CD4-positive, alpha-beta T cell treated with Interleukin-17A for 1 hour (primary cell): ENCODE measurements around the gene CASKIN2.
"Not testable (repeated sequence)": the region's sequence is repeated elsewhere in the genome, so short reads cannot be mapped to it uniquely, and the experiment has no call there.

Experiments
- DNase-seq: peaks from one replicate; pipeline ENCODE4 v3.0.0-alpha.2; 2020

Gene CASKIN2

GRCh38 chr17:75520413-75520812 lies 5.1 kb upstream of the CASKIN2 start:
- not testable (repeated sequence) for DNase-seq

DNA sequence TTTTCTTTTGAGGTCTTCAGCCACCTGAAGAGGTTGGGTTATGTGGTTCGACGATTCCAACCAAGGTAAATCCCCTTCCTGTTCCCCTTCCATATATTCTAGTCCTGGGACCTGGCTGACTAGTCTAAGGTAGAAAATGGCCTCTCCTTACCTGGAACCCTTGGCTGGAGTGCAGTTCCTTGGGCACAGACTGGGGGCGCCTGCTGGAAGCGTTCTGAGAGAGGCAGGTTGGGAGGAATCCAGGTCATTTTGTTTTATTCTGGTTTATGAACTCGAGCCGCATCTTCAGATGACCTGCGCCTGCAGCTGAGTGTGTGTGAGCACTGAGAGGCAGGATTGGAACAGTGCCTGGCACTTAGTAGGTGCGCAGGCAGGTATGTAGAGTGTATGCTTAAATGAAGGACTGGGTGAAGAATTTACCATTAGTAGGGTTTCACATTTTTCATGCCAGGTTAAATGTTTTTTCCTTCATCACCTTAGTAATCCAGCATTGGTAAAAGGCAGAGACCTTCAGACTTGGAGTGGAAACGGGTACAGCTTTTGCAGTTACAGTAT lies 3.7 kb upstream of the CASKIN2 start:
- no peak for DNase-seq

DNA sequence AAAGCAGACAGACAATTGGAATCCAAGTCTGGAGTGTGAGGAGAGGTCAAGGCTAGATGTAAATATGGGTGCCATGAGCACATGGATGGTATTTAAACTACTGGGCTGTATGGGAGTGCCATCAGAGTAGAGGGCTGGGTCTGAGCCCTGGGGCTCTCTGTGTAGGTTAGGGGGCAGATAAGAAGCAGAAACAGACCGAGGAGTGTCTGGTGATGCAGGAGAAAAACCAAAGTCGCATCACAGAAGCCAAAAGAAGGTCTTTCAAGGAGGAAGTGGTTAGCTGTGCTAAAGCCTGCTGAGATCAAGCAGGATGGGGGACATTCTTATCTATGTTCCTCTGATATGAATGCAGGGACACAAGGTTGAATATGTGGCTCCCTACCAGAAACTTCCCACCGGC lies 2.9 kb upstream of the CASKIN2 start:
- DNase-seq = peak; percentile 76

DNA sequence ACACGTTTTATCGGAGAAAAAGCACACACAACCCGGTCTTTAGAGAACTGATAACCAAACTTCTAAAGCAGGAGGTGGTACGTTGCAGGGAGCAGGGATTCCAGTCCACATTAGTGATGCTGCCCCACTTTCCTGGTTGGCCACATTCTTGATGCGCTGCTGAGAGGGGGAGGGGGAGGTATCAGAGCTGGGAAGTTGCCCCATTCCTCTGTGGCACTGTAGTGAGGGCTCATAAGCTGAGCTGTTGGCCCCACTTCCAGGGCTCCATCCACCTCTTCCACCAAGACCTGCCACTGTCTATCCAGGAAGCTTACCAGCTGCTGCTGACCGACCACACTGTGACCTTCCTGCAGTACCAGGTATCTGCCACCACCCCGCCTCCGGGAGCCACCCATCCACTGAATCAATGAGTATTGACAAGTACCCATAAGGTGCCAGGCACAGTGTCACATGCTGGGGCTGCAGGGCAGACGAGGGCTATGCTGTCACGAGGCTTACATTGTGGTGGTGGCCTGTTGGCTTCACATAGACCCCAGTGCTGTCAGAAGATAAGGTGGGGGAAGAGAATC lies 2.0 kb upstream of the CASKIN2 start:
- peak; percentile 43 for DNase-seq

DNA sequence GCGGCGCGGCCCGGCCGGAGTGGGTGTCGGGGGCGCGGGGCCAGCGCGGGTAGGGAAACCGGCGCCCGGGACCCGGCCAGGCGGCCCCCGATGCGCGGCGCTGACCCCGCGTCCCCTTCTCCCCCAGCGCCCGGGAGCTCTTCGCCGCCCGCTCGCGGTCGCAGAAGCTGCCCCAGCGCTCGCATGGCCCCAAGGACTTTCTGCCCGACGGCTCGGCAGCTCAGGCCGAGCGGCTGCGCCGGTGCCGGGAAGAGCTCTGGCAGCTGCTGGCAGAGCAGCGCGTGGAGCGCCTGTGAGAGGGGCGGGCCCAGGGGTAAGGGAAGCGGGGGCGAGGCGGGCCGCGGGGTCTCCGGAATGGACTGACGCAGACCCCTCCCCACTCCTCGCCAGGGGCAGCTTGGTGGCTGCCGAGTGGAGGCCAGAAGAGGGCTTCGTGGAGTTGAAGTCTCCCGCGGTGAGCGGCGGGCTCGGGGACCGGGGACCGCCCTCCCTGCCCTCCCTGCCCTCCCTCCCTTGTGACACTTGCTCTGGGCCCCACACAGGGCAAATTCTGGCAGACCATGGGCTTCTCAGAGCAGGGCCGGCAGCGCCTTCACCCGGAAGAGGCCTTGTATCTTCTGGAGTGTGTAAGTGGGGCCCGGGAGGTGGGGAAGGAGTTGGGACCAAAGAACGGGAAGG lies 1.4 kb upstream of the CASKIN2 start:
- peak; percentile 26 for DNase-seq

DNA sequence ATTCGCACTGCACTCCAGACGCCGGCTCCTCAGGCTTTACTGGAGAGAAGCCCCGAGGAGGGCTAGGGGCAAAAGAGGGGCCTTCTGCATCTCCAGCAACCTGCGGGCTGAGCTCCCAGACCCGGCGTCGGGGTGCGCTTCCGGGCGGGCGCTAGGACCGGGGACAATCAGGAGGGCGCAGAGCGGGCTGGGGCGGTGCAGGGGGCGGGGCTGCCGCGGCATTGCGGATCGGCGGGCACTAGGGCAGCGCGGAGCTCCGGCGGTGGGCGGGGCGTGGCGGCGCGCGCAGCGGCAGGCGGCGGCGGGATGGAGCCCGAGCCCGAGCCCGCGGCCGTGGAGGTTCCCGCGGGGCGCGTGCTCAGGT lies 900 bp upstream of the CASKIN2 start, which contains the start of gene TSEN54:
Gene TSEN54, plus strand, starts transcription at position 274 of the 364 bp plus-strand sequence. Its CDS starts 33 bp downstream, at position 307.
- peak; percentile 94 for DNase-seq

DNA sequence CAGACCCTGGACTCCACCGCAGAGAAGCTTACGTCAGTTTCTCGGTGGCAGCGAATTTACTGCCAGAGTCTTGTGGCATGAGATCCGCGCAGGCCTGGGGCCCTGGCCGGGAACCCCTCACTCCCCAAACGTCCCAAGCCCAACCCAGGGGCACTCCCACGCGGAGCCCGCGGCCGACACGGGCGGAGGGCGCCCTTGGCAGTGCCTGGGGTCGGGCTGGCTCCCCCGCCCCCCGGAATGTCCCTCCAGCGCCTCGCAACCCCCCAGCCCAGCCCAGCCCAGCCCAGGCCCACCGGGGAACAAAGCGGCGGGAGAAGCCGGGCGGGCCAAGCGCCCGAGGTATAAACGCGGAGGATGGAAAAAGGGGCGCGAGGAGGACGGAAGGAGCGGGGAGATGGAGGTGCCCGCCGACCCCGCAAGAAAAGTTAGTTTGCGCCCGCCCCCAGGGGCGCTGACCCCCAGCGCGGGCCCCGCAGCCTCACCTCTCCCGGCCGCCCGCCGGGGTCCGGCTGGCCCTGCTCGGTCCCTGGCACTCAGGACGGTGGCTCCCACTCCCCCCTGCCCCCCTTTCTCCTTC lies 330 bp downstream of the CASKIN2 start:
- no peak for DNase-seq

DNA sequence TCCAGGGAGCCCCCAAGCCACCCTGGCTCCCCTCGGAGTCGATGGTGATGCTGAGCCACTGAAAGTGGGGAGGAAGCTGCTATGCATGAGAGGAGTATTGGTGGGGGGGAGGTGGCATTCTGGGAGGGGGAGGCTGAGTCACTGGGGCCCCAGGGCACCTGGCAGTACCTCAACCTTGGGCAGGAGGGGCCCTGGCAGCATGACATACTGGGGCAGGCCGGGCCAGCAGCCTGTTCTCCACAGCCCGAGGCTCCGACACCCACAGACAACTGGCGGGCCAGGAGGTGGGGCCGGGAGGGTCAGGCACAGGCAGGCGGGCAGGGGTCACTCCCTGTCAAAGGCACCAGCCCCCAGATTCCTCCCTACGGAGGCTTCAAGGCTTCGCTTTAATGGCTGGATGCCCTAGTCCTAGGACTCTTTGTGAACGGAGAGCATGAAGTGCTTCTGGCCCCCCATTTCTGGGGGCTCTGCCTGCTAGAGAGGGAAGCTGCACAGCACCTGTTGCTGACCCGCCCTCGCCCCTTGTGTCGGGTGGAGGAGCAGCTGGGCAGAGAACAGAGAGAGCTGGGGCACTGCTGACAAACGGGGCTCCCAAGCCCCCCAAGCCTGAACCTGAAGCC lies 928 bp downstream of the CASKIN2 start:
- DNase-seq = no peak

GRCh38 chr17:75513641-75514000 lies 1.7 kb downstream of the CASKIN2 start:
- no peak for DNase-seq

DNA sequence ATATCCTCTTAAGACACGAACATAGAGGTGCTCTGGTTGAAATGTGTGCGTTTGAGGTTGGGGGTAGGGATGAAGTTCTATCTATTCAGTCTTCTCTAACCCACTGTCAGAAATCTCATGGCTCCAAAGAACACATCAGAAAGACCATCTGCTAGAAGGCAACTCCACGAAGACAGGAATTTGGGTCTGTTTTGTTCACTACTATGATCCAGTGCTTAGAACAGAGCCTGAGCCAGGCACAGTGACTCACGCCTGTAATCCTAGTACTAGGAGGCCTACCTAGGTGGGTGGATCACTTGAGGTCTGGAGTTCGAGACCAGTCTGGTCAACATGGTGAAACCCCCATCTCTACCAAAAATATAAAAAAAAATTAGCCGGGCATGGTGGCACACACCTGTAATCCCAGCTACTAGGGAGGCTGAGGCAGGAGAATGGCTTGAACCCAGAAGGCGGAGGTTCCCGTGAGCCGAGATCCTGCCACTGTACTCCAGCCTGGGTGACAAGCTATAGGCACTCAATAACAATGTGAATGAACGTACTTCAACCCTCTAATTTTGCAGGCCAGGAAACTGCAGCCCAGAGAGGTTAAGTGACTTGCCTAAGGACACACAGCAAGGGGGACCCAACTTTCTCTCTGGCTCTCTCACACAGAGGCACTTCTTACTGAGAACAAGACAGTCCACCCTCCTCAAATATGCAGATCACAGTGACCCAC lies 2.3 kb downstream of the CASKIN2 start:
- no peak for DNase-seq

- no peak for DNase-seq
These were observed 3.4 kb downstream of the CASKIN2 start for GRCh38 chr17:75511610-75512575.

DNA sequence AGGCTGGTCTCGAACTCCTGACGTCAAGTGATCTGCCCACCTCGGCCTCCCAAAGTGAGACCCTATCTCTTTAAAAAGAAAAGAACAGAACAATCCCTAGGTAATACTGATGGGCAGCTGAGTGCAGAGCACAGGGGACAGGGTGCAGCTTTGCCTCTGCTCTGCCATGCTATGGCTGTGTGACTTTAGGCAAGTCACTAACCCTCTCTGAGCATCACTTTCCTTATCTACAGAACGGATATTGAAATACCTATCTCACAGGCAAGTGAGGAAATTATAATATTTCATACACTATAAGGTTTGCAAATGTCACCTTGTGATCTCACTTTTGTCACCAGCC lies 4.1 kb downstream of the CASKIN2 start:
- no peak for DNase-seq

- no peak for DNase-seq
These were observed 5.6 kb downstream of the CASKIN2 start for GRCh38 chr17:75509528-75510258.

GRCh38 chr17:75508931-75509361 lies 6.4 kb downstream of the CASKIN2 start:
- DNase-seq = no peak

GRCh38 chr17:75507733-75508719 lies 7.3 kb downstream of the CASKIN2 start:
- DNase-seq = no peak

DNA sequence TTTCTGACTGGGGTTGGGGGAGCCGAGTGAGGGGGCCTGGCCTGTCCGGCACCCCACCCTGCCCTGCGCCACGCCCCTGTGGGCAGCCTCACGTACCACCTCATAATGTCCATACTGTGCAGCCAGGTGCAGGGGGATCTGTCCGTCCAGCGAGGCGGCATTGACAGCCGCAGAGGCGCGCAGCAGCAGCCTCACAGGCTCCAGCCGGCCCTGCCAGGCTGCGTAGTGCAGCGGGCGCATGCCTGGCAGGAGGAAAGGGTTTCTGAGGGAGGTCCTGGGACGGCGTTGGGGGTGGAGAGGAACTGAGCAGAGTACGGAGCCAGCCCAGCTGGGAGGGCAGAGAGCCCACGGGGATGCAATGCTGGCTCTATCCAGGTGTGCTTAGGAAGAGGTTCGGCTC lies 8.4 kb downstream of the CASKIN2 start:
- DNase-seq = no peak

DNA sequence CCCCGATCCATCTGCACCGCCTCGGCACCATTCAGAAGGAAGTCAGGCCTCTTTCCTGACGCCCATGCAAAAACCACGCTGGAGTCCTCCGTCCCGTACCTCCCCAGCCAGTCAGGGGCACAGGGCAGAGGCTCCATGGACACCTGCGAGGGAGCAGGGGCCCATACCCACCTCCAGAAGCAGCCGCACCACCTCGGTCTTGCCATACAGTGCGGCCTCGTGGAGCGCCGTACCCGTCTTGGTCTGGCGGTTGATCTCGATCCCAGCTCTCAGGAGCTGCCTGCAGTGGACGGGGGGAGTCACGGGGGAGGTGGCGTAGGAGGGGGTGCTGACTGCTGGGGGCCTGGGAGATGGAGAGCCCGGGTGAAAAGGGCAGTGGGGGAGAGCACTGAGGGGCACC lies 9.2 kb downstream of the CASKIN2 start:
- DNase-seq = no peak

GRCh38 chr17:75505640-75506039 lies 9.7 kb downstream of the CASKIN2 start:
- DNase-seq = no peak

- DNase-seq = no peak
These were observed 10.3 kb downstream of the CASKIN2 start for GRCh38 chr17:75505152-75505409.
